ENCODE measurements around the gene GTPBP8.

DNA sequence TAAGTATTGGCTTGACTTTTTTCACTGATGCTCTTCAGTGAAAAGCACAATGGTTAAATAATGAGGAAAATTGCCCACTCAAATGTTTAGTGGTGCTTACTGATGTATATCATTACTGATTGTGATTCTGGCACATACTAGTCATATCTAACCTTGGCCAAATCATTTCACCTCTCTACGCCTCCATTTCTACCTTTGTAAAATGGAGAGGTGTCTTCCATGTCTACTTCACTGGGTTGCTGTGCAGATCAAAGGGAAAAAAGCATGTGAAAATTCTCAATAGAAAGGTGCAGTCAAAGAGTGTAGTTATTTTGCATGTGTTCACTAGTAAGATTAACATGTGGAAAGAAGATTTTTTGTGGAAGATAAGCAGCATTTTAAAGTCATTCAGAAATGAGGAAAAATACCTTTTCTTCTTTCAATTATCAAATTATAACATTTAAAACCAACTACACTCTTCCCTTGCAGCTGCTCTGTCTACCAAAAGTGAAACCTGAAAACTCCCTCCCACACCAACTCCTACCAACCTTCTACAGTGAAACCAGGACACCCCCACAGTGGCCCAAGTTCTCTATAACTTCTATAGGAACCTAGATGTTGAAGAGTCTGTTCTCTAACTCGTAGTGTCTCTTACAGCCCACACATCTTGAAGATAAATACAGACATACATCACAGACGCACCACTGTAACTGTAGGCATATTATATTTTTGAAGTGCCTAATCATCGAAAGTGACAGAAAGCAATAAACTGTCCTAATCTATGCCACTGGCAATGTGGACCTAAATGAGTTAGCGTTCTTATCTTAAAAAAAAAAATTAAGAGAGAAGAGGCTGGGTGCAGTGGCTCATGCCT, 17.2 kb upstream of the GTPBP8 start:
- no peak for TF ChIP-seq EZH2 (IDR thresholded peaks at IDR 0.05; ENCODE audit: borderline replicate concordance, low read depth, low read length, severe bottlenecking)
- TF ChIP-seq, protein P1, sequence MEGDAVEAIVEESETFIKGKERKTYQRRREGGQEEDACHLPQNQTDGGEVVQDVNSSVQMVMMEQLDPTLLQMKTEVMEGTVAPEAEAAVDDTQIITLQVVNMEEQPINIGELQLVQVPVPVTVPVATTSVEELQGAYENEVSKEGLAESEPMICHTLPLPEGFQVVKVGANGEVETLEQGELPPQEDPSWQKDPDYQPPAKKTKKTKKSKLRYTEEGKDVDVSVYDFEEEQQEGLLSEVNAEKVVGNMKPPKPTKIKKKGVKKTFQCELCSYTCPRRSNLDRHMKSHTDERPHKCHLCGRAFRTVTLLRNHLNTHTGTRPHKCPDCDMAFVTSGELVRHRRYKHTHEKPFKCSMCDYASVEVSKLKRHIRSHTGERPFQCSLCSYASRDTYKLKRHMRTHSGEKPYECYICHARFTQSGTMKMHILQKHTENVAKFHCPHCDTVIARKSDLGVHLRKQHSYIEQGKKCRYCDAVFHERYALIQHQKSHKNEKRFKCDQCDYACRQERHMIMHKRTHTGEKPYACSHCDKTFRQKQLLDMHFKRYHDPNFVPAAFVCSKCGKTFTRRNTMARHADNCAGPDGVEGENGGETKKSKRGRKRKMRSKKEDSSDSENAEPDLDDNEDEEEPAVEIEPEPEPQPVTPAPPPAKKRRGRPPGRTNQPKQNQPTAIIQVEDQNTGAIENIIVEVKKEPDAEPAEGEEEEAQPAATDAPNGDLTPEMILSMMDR (IDR thresholded peaks at IDR 0.05; ENCODE audit: extremely low read depth in 1 of 2, insufficient read depth in 1 of 2, low read depth in 1 of 2, low read length in 2 of 2): no peak
- TF ChIP-seq POLR2A (IDR thresholded peaks at IDR 0.05; ENCODE audit: low read depth, low read length): no peak
- TF ChIP-seq POLR2AphosphoS5 (IDR thresholded peaks at IDR 0.05; ENCODE audit: insufficient read depth, low read depth, low read length): no peak
- TF ChIP-seq JUN (IDR thresholded peaks at IDR 0.05; ENCODE audit: borderline replicate concordance, insufficient read depth, insufficient read length, low read depth): no peak
- TF ChIP-seq, protein P2, sequence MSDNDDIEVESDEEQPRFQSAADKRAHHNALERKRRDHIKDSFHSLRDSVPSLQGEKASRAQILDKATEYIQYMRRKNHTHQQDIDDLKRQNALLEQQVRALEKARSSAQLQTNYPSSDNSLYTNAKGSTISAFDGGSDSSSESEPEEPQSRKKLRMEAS (IDR thresholded peaks at IDR 0.05; ENCODE audit: insufficient read depth, insufficient read length): no peak

Measured in endothelial cell of umbilical vein (primary cell).